Stimulated activated CD8-positive, alpha-beta memory T cell treated with anti-CD3 and anti-CD28 coated beads, Interleukin-12 subunit alpha, Interleukin-12 subunit beta, amount 100 ng/mL, for 4 hours (primary cell): ENCODE results near the gene SLC6A12.
"Not testable (repeated sequence)": the region's sequence is repeated elsewhere in the genome, so short reads cannot be mapped to it uniquely, and the experiment has no call there.

Experiments
- DNase-seq: peaks from one replicate; pipeline ENCODE4 v3.0.0-alpha.2; 2020; ENCODE audit warnings: low read depth

SLC6A12 gene

GRCh38 chr12:214003-214741, at the start of gene SLC6A12:
TSS of gene SLC6A12 (minus strand) at chr12:214157. CDS start at chr12:209986, 4,171 bp downstream.
- no peak for DNase-seq

GRCh38 chr12:263574-263973, 49.6 kb upstream of the SLC6A12 start:
- no peak for DNase-seq

GRCh38 chr12:262817-263216, 48.9 kb upstream of the SLC6A12 start, which contains the start of gene SLC6A13:
TSS of gene SLC6A13 (minus strand) at chr12:262836. CDS start at chr12:260052, 2,784 bp downstream.
- DNase-seq: no peak

GRCh38 chr12:262113-262512, 48.2 kb upstream of the SLC6A12 start:
- DNase-seq: no peak

GRCh38 chr12:257521-258321, 43.8 kb upstream of the SLC6A12 start:
- DNase-seq: no peak

GRCh38 chr12:256958-257357, 43.0 kb upstream of the SLC6A12 start:
- no peak for DNase-seq

- DNase-seq: no peak
These were observed 42.3 kb upstream of the SLC6A12 start for GRCh38 chr12:256225-256624.

GRCh38 chr12:254912-255311, 41.0 kb upstream of the SLC6A12 start:
- no peak for DNase-seq

GRCh38 chr12:254039-254438, 40.1 kb upstream of the SLC6A12 start:
- no peak for DNase-seq

- no peak for DNase-seq
These were observed 39.3 kb upstream of the SLC6A12 start for GRCh38 chr12:253116-253831.

GRCh38 chr12:252636-253035, 38.7 kb upstream of the SLC6A12 start:
- no peak for DNase-seq

- DNase-seq: no peak
These were observed 33.3 kb upstream of the SLC6A12 start for GRCh38 chr12:247271-247670.

GRCh38 chr12:243381-243780, 29.4 kb upstream of the SLC6A12 start:
- no peak for DNase-seq

GRCh38 chr12:242496-242895, 28.5 kb upstream of the SLC6A12 start:
- DNase-seq: no peak

- DNase-seq: no peak
These were observed 27.3 kb upstream of the SLC6A12 start for GRCh38 chr12:241266-241665.

GRCh38 chr12:240566-240965, 26.6 kb upstream of the SLC6A12 start:
- DNase-seq: no peak

GRCh38 chr12:238736-239398, 24.9 kb upstream of the SLC6A12 start:
- no peak for DNase-seq

- DNase-seq: no peak
These were observed 24.2 kb upstream of the SLC6A12 start for GRCh38 chr12:238116-238515.

GRCh38 chr12:237026-237815, 23.3 kb upstream of the SLC6A12 start:
- DNase-seq: no peak

- no peak for DNase-seq
These were observed 22.5 kb upstream of the SLC6A12 start for GRCh38 chr12:236445-236844.

GRCh38 chr12:235967-236366, 22.0 kb upstream of the SLC6A12 start:
- DNase-seq: not testable (repeated sequence)
